OCI-LY1 (cell line): ENCODE measurements around the gene OGFOD1.
"Not testable (repeated sequence)": the region's sequence is repeated elsewhere in the genome, so short reads cannot be mapped to it uniquely, and the experiment has no call there.

Experiments used
- H2AFZ ChIP-seq: fragments of 200-600 bp; sonication (generic), shearing (Covaris generic); 2 replicates; pipeline ENCODE4 v1.6.0; 2014; ENCODE audit warnings: antibody characterized with exemption, mild to moderate bottlenecking, low read length
- H3F3A ChIP-seq: fragments of 200-600 bp; sonication (generic), shearing (Covaris generic); 2 replicates; pipeline ENCODE4 v1.6.0; 2014; ENCODE audit warnings: mild to moderate bottlenecking, antibody characterized with exemption, low read length, moderate library complexity; ENCODE audit not compliant: insufficient read depth
- H3K27ac ChIP-seq: fragments of 200-600 bp; sonication (generic); 2 replicates; pipeline ENCODE4 v1.5.1; 2014; ENCODE audit warnings: low read length, mixed run types, mild to moderate bottlenecking, low read depth; ENCODE audit not compliant: poor library complexity, severe bottlenecking
- H3K27me3 ChIP-seq: fragments of 200-600 bp; sonication (generic); 2 replicates; pipeline ENCODE4 v1.6.0; 2014; ENCODE audit warnings: antibody characterized with exemption, mild to moderate bottlenecking, low read length, moderate library complexity; ENCODE audit not compliant: insufficient read depth
- H3K36me3 ChIP-seq: fragments of 200-600 bp; sonication (generic); 2 replicates; pipeline ENCODE4 v1.6.1; 2014; ENCODE audit warnings: mild to moderate bottlenecking, antibody characterized with exemption, low read length, moderate library complexity, mixed read lengths; ENCODE audit not compliant: insufficient read depth
- H3K4me1 ChIP-seq: fragments of 200-600 bp; sonication (generic); 2 replicates; pipeline ENCODE4 v1.5.1; 2014; ENCODE audit warnings: mild to moderate bottlenecking, low read length, moderate library complexity; ENCODE audit not compliant: insufficient read depth, severe bottlenecking
- H3K4me2 ChIP-seq: fragments of 200-600 bp; sonication (generic), shearing (Covaris generic); 2 replicates; pipeline ENCODE4 v1.6.1; 2014; ENCODE audit warnings: low read length
- H3K4me3 ChIP-seq: fragments of 200-600 bp; sonication (generic); 2 replicates; pipeline ENCODE4 v1.5.1; 2014; ENCODE audit warnings: low read length, low read depth, mild to moderate bottlenecking, mixed read lengths; ENCODE audit not compliant: poor library complexity, severe bottlenecking
- H3K79me2 ChIP-seq: fragments of 200-600 bp; shearing (Covaris generic); 2 replicates; pipeline ENCODE4 v1.6.1; 2016; ENCODE audit warnings: mixed run types, low read length, mixed read lengths; ENCODE audit not compliant: insufficient read depth
- H3K9ac ChIP-seq: fragments of 200-600 bp; sonication (generic), shearing (Covaris generic); 2 replicates; pipeline ENCODE4 v1.6.1; 2014; ENCODE audit warnings: mild to moderate bottlenecking, low read length, mixed read lengths
- H3K9me2 ChIP-seq: fragments of 200-600 bp; sonication (generic), shearing (Covaris generic); 2 replicates; pipeline ENCODE4 v1.6.1; 2014; ENCODE audit warnings: low read depth, mild to moderate bottlenecking, low read length, mixed read lengths
- H3K9me3 ChIP-seq: fragments of 200-600 bp; shearing (Covaris generic); 2 replicates; pipeline ENCODE4 v1.6.1; 2014; ENCODE audit warnings: low read length, mixed read lengths
- H4K20me1 ChIP-seq: fragments of 200-600 bp; sonication (generic), shearing (Covaris generic); 2 replicates; pipeline ENCODE4 v1.6.0; 2016; ENCODE audit warnings: mild to moderate bottlenecking, low read length; ENCODE audit not compliant: insufficient read depth
- CTCF ChIP-seq: fragments of 200-600 bp; sonication (generic), shearing (Covaris generic); IDR thresholded peaks from 2 replicates; pipeline ENCODE4 v1.5.1; 2017; ENCODE audit warnings: mild to moderate bottlenecking, antibody characterized with exemption, low read length, moderate library complexity, mixed read lengths
- EZH2 ChIP-seq: fragments of 200-600 bp; sonication (generic), shearing (Covaris generic); IDR thresholded peaks from 2 replicates; pipeline ENCODE4 v1.8.0; 2017; ENCODE audit warnings: borderline replicate concordance, mixed run types, mild to moderate bottlenecking, antibody characterized with exemption, low read length, moderate library complexity, mixed read lengths

Gene OGFOD1

GRCh38 chr16:56482683-56483236, 31.4 kb downstream of the OGFOD1 start:
- Histone ChIP-seq H3K9me2 (no peaks in the 10 kb centered on the region), H3K79me2 (no peaks in the 10 kb centered on the region), H3K4me3 (no peak overlapping the region), H2AFZ (no peak overlapping the region), H3K36me3 (peaks cover 14% of the 10 kb centered on the region), H3K4me2 (no peak overlapping the region), H3K4me1 (no peaks in the 10 kb centered on the region), H3K9ac (no peak overlapping the region), H3K9me3 (no peaks in the 10 kb centered on the region), H3K27ac (no peak overlapping the region), H3K27me3 (no peaks in the 10 kb centered on the region), H4K20me1 (no peaks in the 10 kb centered on the region), H3F3A (no peaks in the 10 kb centered on the region)
- TF ChIP-seq EZH2, result no peak

DNA sequence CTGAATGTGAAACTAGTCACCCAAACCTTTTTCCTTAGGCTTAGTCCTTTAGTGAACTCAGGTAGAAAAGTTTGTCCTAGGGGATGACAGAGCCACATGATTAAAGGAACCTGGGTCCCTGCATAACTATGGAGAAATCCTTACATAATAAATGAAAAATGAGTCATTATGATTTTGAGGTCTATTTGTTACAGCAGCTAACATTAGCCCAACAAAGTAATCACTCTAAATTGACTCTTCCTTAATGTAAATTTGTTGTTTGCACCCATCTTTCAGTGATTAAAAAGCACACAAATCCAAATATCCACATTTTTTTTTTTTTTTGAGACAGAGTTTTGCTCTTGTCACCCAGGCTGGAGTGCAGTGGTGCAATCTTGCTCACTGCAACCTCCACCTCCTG, 32.0 kb downstream of the OGFOD1 start:
- H3K4me3 ChIP-seq, result no peak overlapping the region
- no peaks in the 10 kb centered on the region for H3K9me2 ChIP-seq
- H3K4me1 ChIP-seq, result no peaks in the 10 kb centered on the region
- no peaks in the 10 kb centered on the region for H3F3A ChIP-seq
- H3K4me2 ChIP-seq, result no peak overlapping the region
- no peaks in the 10 kb centered on the region for H3K79me2 ChIP-seq
- TF ChIP-seq CTCF (no peak), EZH2 (no peak)
- H3K36me3 ChIP-seq, result peaks cover 12% of the 10 kb centered on the region
- H3K9me3 ChIP-seq, result no peaks in the 10 kb centered on the region
- H3K27me3 ChIP-seq, result no peaks in the 10 kb centered on the region
- no peak overlapping the region for H2AFZ ChIP-seq
- no peak overlapping the region for H3K9ac ChIP-seq
- H3K27ac ChIP-seq, result no peak overlapping the region
- no peaks in the 10 kb centered on the region for H4K20me1 ChIP-seq

- Histone ChIP-seq H3K27me3 (no peaks in the 10 kb centered on the region), H3K4me3 (no peak overlapping the region), H4K20me1 (no peaks in the 10 kb centered on the region), H3K9me2 (no peaks in the 10 kb centered on the region), H3K9me3 (no peaks in the 10 kb centered on the region), H3K4me2 (no peak overlapping the region), H3K9ac (no peak overlapping the region), H3K4me1 (no peaks in the 10 kb centered on the region), H3K36me3 (peaks cover 6% of the 10 kb centered on the region), H3F3A (no peaks in the 10 kb centered on the region), H2AFZ (no peak overlapping the region), H3K79me2 (no peaks in the 10 kb centered on the region), H3K27ac (no peak overlapping the region)
- TF ChIP-seq EZH2 (no peak), CTCF (no peak)
Observed at GRCh38 chr16:56488035-56488434, 36.7 kb downstream of the OGFOD1 start.

GRCh38 chr16:56488868-56489267, 37.5 kb downstream of the OGFOD1 start:
- not testable (repeated sequence) for H3F3A ChIP-seq, H3K4me2 ChIP-seq, H3K36me3 ChIP-seq, H3K27ac ChIP-seq, H3K9me2 ChIP-seq, H3K4me1 ChIP-seq, H3K27me3 ChIP-seq, H3K4me3 ChIP-seq, H3K9ac ChIP-seq, H3K9me3 ChIP-seq, H2AFZ ChIP-seq, H4K20me1 ChIP-seq, H3K79me2 ChIP-seq
